Naive thymus-derived CD4-positive, alpha-beta T cell (primary cell): Measurements from ENCODE around the gene WBP1L. TPM values are rescaled to one million over a fixed set of nuclear protein-coding genes. Genes with fewer than 3 reads are reported as not detected.

Source experiments
- ATAC-seq: fragments of 150-1000 bp; cut with Tn5 transposase; 2 replicates; pipeline ENCODE4 v1.10.0; 2021; ENCODE audit warnings: mild to moderate bottlenecking, moderate library complexity
- CTCF ChIA-PET: fragments of 350-600 bp; sonication (Branson Sonifier 250); formaldehyde crosslinking; loops from one replicate; lab custom pipeline; 2021; ENCODE audit warnings: antibody characterized with exemption; lab: Charles Lee
- POLR2A ChIA-PET: fragments of 350-600 bp; sonication (Branson Sonifier 250); formaldehyde crosslinking; loops from one replicate; lab custom pipeline; 2021; ENCODE audit warnings: antibody characterized with exemption, inconsistent platforms; lab: Charles Lee
- DNase-seq, 9 donors: peaks; one replicate each; pipeline versions ENCODE4 v3.0.0 to v3.0.0-alpha.2; 2020 to 2022; ENCODE audit warnings: mixed read lengths in 1 of 9
- H3K27ac ChIP-seq: one replicate; pipeline ENCODE4 v1.7.0; 2013; ENCODE audit warnings: mild to moderate bottlenecking, low read depth, low read length, moderate library complexity
- H3K27me3 ChIP-seq, 2 donors: one replicate each; pipeline ENCODE4 v1.7.0; 2013; ENCODE audit warnings: low read length in 2 of 2, mild to moderate bottlenecking in 2 of 2, moderate library complexity in 2 of 2; ENCODE audit not compliant: control insufficient read depth in 2 of 2, insufficient read depth in 2 of 2
- H3K36me3 ChIP-seq, 3 experiments: 1 replicate in 2 of 3; 2 replicates in 1 of 3; pipeline ENCODE4 v1.7.0; 2013; ENCODE audit warnings: low read length in 3 of 3, mild to moderate bottlenecking in 3 of 3, moderate library complexity in 1 of 3; ENCODE audit not compliant: insufficient read depth in 3 of 3, control insufficient read depth in 2 of 3
- H3K4me1 ChIP-seq, 2 donors: one replicate each; pipeline ENCODE4 v1.7.0; 2013; ENCODE audit warnings: low read length in 2 of 2, mild to moderate bottlenecking in 2 of 2, moderate library complexity in 1 of 2; ENCODE audit not compliant: control insufficient read depth in 2 of 2, insufficient read depth in 2 of 2
- H3K4me3 ChIP-seq: 2 replicates; pipeline ENCODE4 v1.7.0; 2013; ENCODE audit warnings: mild to moderate bottlenecking, low read length
- H3K9me3 ChIP-seq, 3 experiments: 1 replicate in 2 of 3; 2 replicates in 1 of 3; pipeline ENCODE4 v1.7.0; 2013; ENCODE audit warnings: low read length in 3 of 3; ENCODE audit not compliant: control insufficient read depth in 2 of 3
- H3K27ac Mint-ChIP-seq, 9 donors: one replicate each; pipeline ENCODE4 v1.8.0; 2020 to 2022; ENCODE audit warnings: mixed read lengths in 9 of 9, mild to moderate bottlenecking in 8 of 9, moderate library complexity in 5 of 9, inconsistent platforms in 2 of 9
- H3K27me3 Mint-ChIP-seq, 5 donors: one replicate each; pipeline ENCODE4 v1.8.0; 2021 to 2022; ENCODE audit warnings: mixed read lengths in 5 of 5, mild to moderate bottlenecking in 1 of 5
- H3K36me3 Mint-ChIP-seq, 5 donors: one replicate each; pipeline ENCODE4 v1.8.0; 2020 to 2022; ENCODE audit warnings: mixed read lengths in 5 of 5, mild to moderate bottlenecking in 3 of 5, inconsistent platforms in 1 of 5
- H3K4me1 Mint-ChIP-seq, 7 donors: one replicate each; pipeline ENCODE4 v1.8.0; 2020 to 2022; ENCODE audit warnings: mixed read lengths in 7 of 7, mild to moderate bottlenecking in 3 of 7, inconsistent platforms in 1 of 7
- H3K4me3 Mint-ChIP-seq, 10 donors: one replicate each; pipeline ENCODE4 v1.8.0; 2020 to 2022; ENCODE audit warnings: mild to moderate bottlenecking in 10 of 10, mixed read lengths in 10 of 10, moderate library complexity in 6 of 10, inconsistent platforms in 2 of 10
- H3K9me3 Mint-ChIP-seq, 11 donors: one replicate each; pipeline ENCODE4 v1.8.0; 2020 to 2022; ENCODE audit warnings: mixed read lengths in 11 of 11, mild to moderate bottlenecking in 4 of 11, inconsistent platforms in 1 of 11, moderate library complexity in 1 of 11
- intact Hi-C, 2 donors: fragments of 100-400 bp; cut with micrococcal nuclease; formaldehyde crosslinking; loops; one replicate each; pipeline ENCODE4 v1.15.1; 2023
- polyA plus RNA-seq, 2 donors: library from polyadenylated mRNA; unstranded; fragments of 300-500 nt; fragmentation: Illumina TruSeq; gene quantifications; one replicate each; pipeline ENCODE4 v1.2.3, GENCODE V29; 2021
- total RNA-seq, 6 experiments: library from RNA in 5 of 6; stranded (reverse) in 5 of 6; gene quantifications; 1 replicate in 5 of 6; 2 replicates in 1 of 6; pipeline ENCODE4 v1.2.3 and lab custom pipeline; 2021 to 2026

Gene WBP1L
- total and polyA plus RNA-seq, 7 experiments from 2014 or later, result 19.4 to 37.9 (median 30.3) TPM

GRCh38 chr10:102812231-102812876 lies 68.6 kb downstream of the WBP1L start:
- Mint-ChIP-seq H3K4me3 (peak overlapping the region in 2 of 10 donors; percentile 9 to 67), H3K27ac (peak overlapping the region; percentile 36 to 88 (median 75)), H3K36me3 (peaks cover 0 to 32% (median 17%) of the 10 kb centered on the region in 5 donors), H3K9me3 (no peaks in the 10 kb centered on the region), H3K4me1 (peaks cover 8 to 28% (median 12%) of the 10 kb centered on the region in 7 donors), H3K27me3 (no peaks in the 10 kb centered on the region)
- ChIA-PET CTCF (no interaction called here), POLR2A (interaction anchor here (0.6 kb wide), 2 partner anchors 17 to 27 kb away, joined by 3 read pairs; no protein-coding TSS in a partner anchor)
- intact Hi-C loops, result no loop called here
- Histone ChIP-seq H3K27ac (peak overlapping the region; percentile 37), H3K36me3 (peaks cover 5 to 59% (median 10%) of the 10 kb centered on the region in 3 experiments), H3K4me3 (no peak overlapping the region), H3K27me3 (no peaks in the 10 kb centered on the region), H3K4me1 (no peaks in the 10 kb centered on the region), H3K9me3 (no peaks in the 10 kb centered on the region)
- ATAC-seq (peak; percentile 53), DNase-seq (no peak)

GRCh38 chr10:102813017-102813541 lies 69.3 kb downstream of the WBP1L start:
- DNase-seq (no peak), ATAC-seq (no peak)
- no peak overlapping the region for H3K4me3 Mint-ChIP-seq
- H3K27ac ChIP-seq, result no peak overlapping the region
- no peaks in the 10 kb centered on the region for H3K27me3 ChIP-seq
- H3K4me1 ChIP-seq, result no peaks in the 10 kb centered on the region
- H3K9me3 Mint-ChIP-seq, result no peaks in the 10 kb centered on the region
- peaks cover 0 to 32% (median 17%) of the 10 kb centered on the region in 5 donors for H3K36me3 Mint-ChIP-seq
- no peaks in the 10 kb centered on the region for H3K27me3 Mint-ChIP-seq
- H3K4me3 ChIP-seq, result no peak overlapping the region
- peaks cover 5 to 59% (median 10%) of the 10 kb centered on the region in 3 experiments for H3K36me3 ChIP-seq
- H3K9me3 ChIP-seq, result no peaks in the 10 kb centered on the region
- peak overlapping the region in 4 of 9 donors; percentile 10 to 88 (median 84) for H3K27ac Mint-ChIP-seq
- H3K4me1 Mint-ChIP-seq, result peaks cover 8 to 28% (median 14%) of the 10 kb centered on the region in 7 donors
- POLR2A ChIA-PET, result no interaction called here
- intact Hi-C loops, result no loop called here
- CTCF ChIA-PET, result no interaction called here

- Mint-ChIP-seq H3K27ac (peak overlapping the region in 2 of 9 donors; percentile 29 to 85), H3K27me3 (no peaks in the 10 kb centered on the region), H3K4me3 (no peak overlapping the region), H3K4me1 (peaks cover 8 to 23% (median 10%) of the 10 kb centered on the region in 7 donors), H3K36me3 (peaks cover 0 to 27% (median 17%) of the 10 kb centered on the region in 5 donors), H3K9me3 (no peaks in the 10 kb centered on the region)
- Histone ChIP-seq H3K9me3 (no peaks in the 10 kb centered on the region), H3K27ac (peak overlapping the region; percentile 13), H3K36me3 (peaks cover 5 to 59% (median 10%) of the 10 kb centered on the region in 3 experiments), H3K27me3 (no peaks in the 10 kb centered on the region), H3K4me3 (no peak overlapping the region), H3K4me1 (no peaks in the 10 kb centered on the region)
- ChIA-PET POLR2A (no interaction called here), CTCF (no interaction called here)
- ATAC-seq (no peak), DNase-seq (no peak)
- intact Hi-C loops, result no loop called here
Observed at GRCh38 chr10:102813734-102814452, 70.1 kb downstream of the WBP1L start.

GRCh38 chr10:102814453-102814871 lies 70.7 kb downstream of the WBP1L start:
- ChIA-PET CTCF (no interaction called here), POLR2A (no interaction called here)
- H3K36me3 Mint-ChIP-seq, result peaks cover 0 to 27% (median 17%) of the 10 kb centered on the region in 5 donors
- Histone ChIP-seq H3K27ac (no peak overlapping the region), H3K27me3 (no peaks in the 10 kb centered on the region), H3K4me3 (no peak overlapping the region), H3K36me3 (peaks cover 5 to 57% (median 10%) of the 10 kb centered on the region in 3 experiments), H3K4me1 (no peaks in the 10 kb centered on the region), H3K9me3 (no peaks in the 10 kb centered on the region)
- no peaks in the 10 kb centered on the region for H3K27me3 Mint-ChIP-seq
- intact Hi-C loops, result no loop called here
- DNase-seq (no peak), ATAC-seq (no peak)
- no peak overlapping the region for H3K4me3 Mint-ChIP-seq
- no peaks in the 10 kb centered on the region for H3K9me3 Mint-ChIP-seq
- peaks cover 8 to 24% (median 10%) of the 10 kb centered on the region in 7 donors for H3K4me1 Mint-ChIP-seq
- H3K27ac Mint-ChIP-seq, result no peak overlapping the region

GRCh38 chr10:102814873-102815661 lies 71.3 kb downstream of the WBP1L start:
- peak overlapping the region in 3 of 9 donors; percentile 21 to 63 (median 54) for H3K27ac Mint-ChIP-seq
- Histone ChIP-seq H3K4me3 (no peak overlapping the region), H3K27ac (no peak overlapping the region), H3K4me1 (no peaks in the 10 kb centered on the region), H3K9me3 (no peaks in the 10 kb centered on the region), H3K27me3 (no peaks in the 10 kb centered on the region), H3K36me3 (peaks cover 5 to 51% (median 10%) of the 10 kb centered on the region in 3 experiments)
- DNase-seq, result no peak
- no peaks in the 10 kb centered on the region for H3K9me3 Mint-ChIP-seq
- POLR2A ChIA-PET, result no interaction called here
- no peak for ATAC-seq
- CTCF ChIA-PET, result no interaction called here
- no peak overlapping the region for H3K4me3 Mint-ChIP-seq
- H3K4me1 Mint-ChIP-seq, result peaks cover 8 to 24% (median 10%) of the 10 kb centered on the region in 7 donors
- H3K36me3 Mint-ChIP-seq, result peaks cover 0 to 23% (median 17%) of the 10 kb centered on the region in 5 donors
- intact Hi-C loops, result no loop called here
- no peaks in the 10 kb centered on the region for H3K27me3 Mint-ChIP-seq
